ENCODE results near the gene ENTPD2.
"Not testable (repeated sequence)": the region's sequence is repeated elsewhere in the genome, so short reads cannot be mapped to it uniquely, and the experiment has no call there.

Gene ENTPD2

DNA sequence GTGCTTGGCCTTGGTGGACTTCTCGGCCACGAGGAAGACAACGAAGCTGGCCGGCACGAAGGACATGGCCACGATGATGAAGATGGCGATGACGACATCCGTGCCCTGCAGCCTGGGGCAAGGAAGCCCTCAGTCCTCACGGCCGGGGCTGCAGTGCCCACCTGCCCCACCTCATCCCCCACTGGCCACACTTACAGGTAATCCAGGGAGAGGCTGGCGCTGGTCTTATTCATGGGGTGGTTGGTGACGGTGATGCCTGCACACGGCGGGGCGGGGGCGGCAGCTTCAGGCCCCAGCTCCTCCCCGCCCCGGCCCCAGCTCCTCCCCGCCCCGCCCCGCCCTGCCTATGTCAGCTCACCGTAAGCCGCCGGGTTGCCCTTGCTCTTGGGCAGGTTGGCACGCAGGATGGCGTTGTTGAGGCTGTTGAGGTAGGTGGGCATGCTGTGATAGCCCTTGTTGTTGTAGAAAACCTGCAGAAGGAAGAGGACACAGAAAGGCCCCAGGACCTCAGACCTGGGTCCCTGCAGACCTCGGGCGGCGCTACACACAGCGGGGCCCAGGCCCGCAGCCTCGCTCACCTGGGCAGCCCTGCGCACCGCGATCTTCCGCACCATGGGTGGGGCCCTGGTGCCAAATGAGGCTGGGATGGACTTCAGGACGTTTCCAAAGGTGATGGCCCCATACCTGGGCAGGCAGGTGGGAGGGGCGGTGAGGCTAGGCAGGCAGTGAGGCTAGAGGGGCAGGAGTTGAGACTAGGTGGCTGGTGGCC lies 41.8 kb downstream of the ENTPD2 start:
- in situ Hi-C loops (cut with HindIII; ENCODE audit: low pct_ligation_motif_present, low pct_unique_long_range_greater_than_20kb, low sequenced_read_pairs), result no loop called here
- DNase-seq, result no peak

DNA sequence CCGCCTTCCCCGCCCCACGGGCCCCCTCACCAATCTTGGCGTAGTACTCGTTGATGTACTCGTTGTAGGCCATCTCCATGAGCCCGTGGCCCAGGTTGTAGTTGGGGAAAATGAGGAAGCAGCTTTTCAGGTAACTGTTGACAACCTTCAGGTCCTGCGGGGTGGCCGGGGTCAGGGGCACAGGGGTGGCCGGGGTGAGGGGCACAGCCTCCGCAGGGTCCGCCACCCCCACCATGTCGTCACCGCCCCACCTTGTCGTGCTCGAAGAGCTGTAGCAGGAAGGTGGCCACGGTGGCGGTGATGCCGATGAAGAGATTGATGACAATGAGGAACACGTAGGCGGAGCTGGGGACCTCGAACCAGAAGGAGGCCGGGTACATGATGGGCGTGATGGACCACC lies 42.7 kb downstream of the ENTPD2 start:
- in situ Hi-C loops (cut with HindIII; ENCODE audit: low pct_ligation_motif_present, low pct_unique_long_range_greater_than_20kb, low sequenced_read_pairs), result no loop called here
- no peak for DNase-seq

DNA sequence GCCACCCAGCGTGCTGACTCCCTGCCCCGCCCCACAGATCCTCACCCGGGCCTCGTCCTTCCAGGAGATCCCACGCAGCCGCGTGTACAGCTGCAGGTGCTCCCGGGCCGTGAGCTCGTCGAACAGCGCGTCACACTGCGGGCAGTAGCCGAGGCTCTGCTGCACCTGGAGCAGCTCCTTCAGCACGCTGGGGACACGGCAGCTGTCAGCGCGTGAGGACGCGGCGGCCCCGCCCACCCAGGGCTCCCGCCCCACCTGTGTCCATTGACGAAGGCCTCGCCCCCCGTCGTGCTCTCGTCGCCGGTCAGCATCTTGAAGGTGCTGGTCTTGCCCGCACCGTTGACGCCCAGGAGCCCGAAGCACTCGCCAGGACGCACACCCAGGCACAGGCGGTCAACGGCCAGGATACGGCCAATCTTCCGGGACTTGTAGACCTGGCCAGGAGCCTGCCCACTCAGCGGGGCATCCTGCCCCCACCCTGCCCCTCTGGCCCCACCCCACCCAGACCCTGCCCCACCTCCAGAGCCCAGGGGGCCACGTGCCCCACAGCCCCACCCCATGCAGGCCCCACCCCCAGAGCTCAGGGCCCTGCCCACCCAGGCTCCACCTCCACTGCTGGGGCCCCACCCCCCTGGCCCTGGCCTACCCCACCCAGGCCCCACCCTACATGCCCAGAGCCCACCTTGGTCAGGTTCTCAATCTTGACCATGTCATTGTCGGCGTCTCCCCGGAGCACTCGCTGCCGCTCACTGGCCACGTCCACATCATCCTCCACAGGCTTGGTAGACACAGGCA lies 43.7 kb downstream of the ENTPD2 start:
- in situ Hi-C loops (cut with HindIII; ENCODE audit: low pct_ligation_motif_present, low pct_unique_long_range_greater_than_20kb, low sequenced_read_pairs), result no loop called here
- no peak for DNase-seq

DNA sequence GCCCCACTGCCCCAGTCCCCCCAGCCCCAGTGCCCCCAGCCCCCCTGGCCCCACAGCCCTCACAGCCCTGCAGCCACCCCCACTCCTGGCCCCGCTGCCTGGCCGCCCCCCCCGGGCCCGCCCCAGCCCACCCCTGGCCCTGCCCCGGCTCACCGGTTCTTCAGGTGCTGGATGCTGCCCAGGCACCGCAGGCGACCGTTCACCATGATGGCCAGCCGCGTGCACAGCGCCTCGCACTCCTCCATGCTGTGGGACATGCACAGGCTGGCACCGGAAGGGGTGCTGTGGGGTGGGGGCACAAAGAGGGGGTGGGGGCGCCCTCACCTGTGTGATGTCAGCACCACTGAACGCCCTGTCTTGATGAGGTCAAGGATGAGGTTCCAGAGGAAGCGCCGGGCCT lies 44.6 kb downstream of the ENTPD2 start:
- DNase-seq, result no peak
- in situ Hi-C loops (cut with HindIII; ENCODE audit: low pct_ligation_motif_present, low pct_unique_long_range_greater_than_20kb, low sequenced_read_pairs), result no loop called here

DNA sequence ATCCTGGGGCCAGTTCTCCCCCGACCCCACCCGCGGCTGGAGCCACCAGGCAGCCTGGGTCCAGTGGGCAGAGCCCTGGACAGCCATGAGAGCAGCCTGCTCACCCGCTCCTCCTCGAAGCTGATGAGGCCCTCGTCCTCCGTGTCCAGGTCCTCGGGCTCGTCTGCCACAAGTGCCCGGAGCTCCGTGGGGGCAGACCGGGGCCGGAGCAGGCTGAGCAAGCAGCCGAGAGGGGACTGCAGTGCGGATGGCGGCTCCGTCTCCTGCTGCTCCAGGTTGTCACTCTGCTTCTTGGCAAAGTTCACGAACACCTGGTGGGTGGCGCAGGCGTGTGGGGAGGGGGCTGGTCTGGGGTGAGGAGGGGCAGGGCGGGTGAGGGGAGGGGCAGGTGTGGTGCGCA lies 45.5 kb downstream of the ENTPD2 start:
- no peak for DNase-seq
- in situ Hi-C loops (cut with HindIII; ENCODE audit: low pct_ligation_motif_present, low pct_unique_long_range_greater_than_20kb, low sequenced_read_pairs), result no loop called here

DNA sequence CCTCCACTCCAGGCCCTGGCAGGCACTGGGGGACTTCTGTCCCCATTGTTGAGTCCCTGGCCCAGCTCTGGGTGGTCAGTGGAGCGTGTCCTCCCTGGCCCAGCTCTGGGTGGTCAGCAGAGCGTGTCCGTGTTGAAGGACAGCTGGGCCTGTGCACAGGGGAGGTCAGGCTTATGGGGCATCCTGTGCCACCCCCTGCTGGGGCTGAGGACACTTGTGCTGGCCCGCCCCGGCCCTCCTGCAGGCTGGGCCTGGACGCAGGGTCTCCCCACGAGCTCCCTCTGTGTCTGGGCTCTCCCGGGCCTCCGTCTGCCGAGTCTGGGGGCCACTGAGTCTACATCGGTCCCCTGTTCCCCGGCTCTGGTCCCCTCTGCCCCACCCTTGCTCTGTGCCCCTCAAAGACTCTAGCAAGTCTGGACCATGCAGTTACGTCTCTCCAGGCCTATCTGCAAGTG lies 46.0 kb downstream of the ENTPD2 start:
- in situ Hi-C loops (cut with HindIII; ENCODE audit: low pct_ligation_motif_present, low pct_unique_long_range_greater_than_20kb, low sequenced_read_pairs), result no loop called here
- DNase-seq, result no peak

- in situ Hi-C loops (cut with HindIII; ENCODE audit: low pct_ligation_motif_present, low pct_unique_long_range_greater_than_20kb, low sequenced_read_pairs), result no loop called here
- DNase-seq, result no peak
Observed at GRCh38 chr9:137007108-137007815, 46.6 kb downstream of the ENTPD2 start.

GRCh38 chr9:137006116-137007003 lies 47.5 kb downstream of the ENTPD2 start:
- no peak for DNase-seq
- in situ Hi-C loops (cut with HindIII; ENCODE audit: low pct_ligation_motif_present, low pct_unique_long_range_greater_than_20kb, low sequenced_read_pairs), result no loop called here

- DNase-seq; in situ Hi-C loops (cut with HindIII; ENCODE audit: low pct_ligation_motif_present, low pct_unique_long_range_greater_than_20kb, low sequenced_read_pairs): not testable (repeated sequence)
Observed at GRCh38 chr9:137004285-137004684, 49.6 kb downstream of the ENTPD2 start.

GRCh38 chr9:137002646-137003041 lies 51.2 kb downstream of the ENTPD2 start:
- no peak for DNase-seq
- in situ Hi-C loops (cut with HindIII; ENCODE audit: low pct_ligation_motif_present, low pct_unique_long_range_greater_than_20kb, low sequenced_read_pairs), result no loop called here

- in situ Hi-C loops (cut with HindIII; ENCODE audit: low pct_ligation_motif_present, low pct_unique_long_range_greater_than_20kb, low sequenced_read_pairs), result no loop called here
- no peak for DNase-seq
Observed at GRCh38 chr9:137001857-137002645, 51.8 kb downstream of the ENTPD2 start.

- in situ Hi-C loops (cut with HindIII; ENCODE audit: low pct_ligation_motif_present, low pct_unique_long_range_greater_than_20kb, low sequenced_read_pairs), result no loop called here
- no peak for DNase-seq
Observed at GRCh38 chr9:137000177-137000930, 53.5 kb downstream of the ENTPD2 start.

All from ACHN (cell line).